BE2C (cell line): ENCODE measurements around the gene PPP2R5E.

Experiments used
- DNase-seq: peaks from one replicate; pipeline ENCODE4 v3.0.0-alpha.2; 2020
- H3K27me3 ChIP-seq: fragments of 250-450 bp; sonication (Bioruptor Pico); 2 replicates; pipeline ENCODE4 v1.5.1; 2020; ENCODE audit warnings: mild to moderate bottlenecking
- H3K36me3 ChIP-seq: fragments of 250-450 bp; sonication (Bioruptor Pico); 2 replicates; pipeline ENCODE4 v1.5.1; 2020; ENCODE audit warnings: mild to moderate bottlenecking
- H3K4me1 ChIP-seq: fragments of 250-450 bp; sonication (Bioruptor Pico); 2 replicates; pipeline ENCODE4 v1.5.1; 2020
- H3K4me3 ChIP-seq: 2 replicates; pipeline ENCODE4 v1.5.1; 2011; ENCODE audit warnings: low read depth, low read length
- H3K9me3 ChIP-seq: fragments of 250-450 bp; sonication (Bioruptor Pico); 2 replicates; pipeline ENCODE4 v1.5.1; 2020
- CTCF ChIP-seq: IDR thresholded peaks from 2 replicates; pipeline ENCODE4 v1.5.1; 2012; ENCODE audit warnings: mild to moderate bottlenecking, low read depth, low read length

Gene PPP2R5E

GRCh38 chr14:63322472-63322871 lies 220.7 kb downstream of the PPP2R5E start:
- Histone ChIP-seq H3K9me3 (no peaks in the 10 kb centered on the region; the same call in 1 of the 2 replicates), H3K4me1 (no peaks in the 10 kb centered on the region), H3K27me3 (peaks cover 14% of the 10 kb centered on the region), H3K36me3 (no peaks in the 10 kb centered on the region), H3K4me3 (no peak overlapping the region)
- DNase-seq: no peak
- no peak for TF ChIP-seq CTCF
